Activated naive CD4-positive, alpha-beta T cell treated with anti-CD3 and anti-CD28 coated beads, Interleukin-2, amount 50 U/mL, for 24 hours (primary cell): ENCODE data around the gene DIAPH3.

Experiments
- H3K27ac Mint-ChIP-seq: one replicate; pipeline ENCODE4 v1.8.0; 2021; ENCODE audit warnings: mild to moderate bottlenecking, mixed read lengths
- H3K27me3 Mint-ChIP-seq: one replicate; pipeline ENCODE4 v1.8.0; 2021; ENCODE audit warnings: mixed read lengths
- H3K36me3 Mint-ChIP-seq: one replicate; pipeline ENCODE4 v1.8.0; 2021; ENCODE audit warnings: mixed read lengths
- H3K4me1 Mint-ChIP-seq: one replicate; pipeline ENCODE4 v1.8.0; 2021; ENCODE audit warnings: mixed read lengths
- H3K4me3 Mint-ChIP-seq: one replicate; pipeline ENCODE4 v1.8.0; 2021; ENCODE audit warnings: mild to moderate bottlenecking, mixed read lengths
- H3K9me3 Mint-ChIP-seq: one replicate; pipeline ENCODE4 v1.8.0; 2021; ENCODE audit warnings: mixed read lengths

The DIAPH3 gene

DNA sequence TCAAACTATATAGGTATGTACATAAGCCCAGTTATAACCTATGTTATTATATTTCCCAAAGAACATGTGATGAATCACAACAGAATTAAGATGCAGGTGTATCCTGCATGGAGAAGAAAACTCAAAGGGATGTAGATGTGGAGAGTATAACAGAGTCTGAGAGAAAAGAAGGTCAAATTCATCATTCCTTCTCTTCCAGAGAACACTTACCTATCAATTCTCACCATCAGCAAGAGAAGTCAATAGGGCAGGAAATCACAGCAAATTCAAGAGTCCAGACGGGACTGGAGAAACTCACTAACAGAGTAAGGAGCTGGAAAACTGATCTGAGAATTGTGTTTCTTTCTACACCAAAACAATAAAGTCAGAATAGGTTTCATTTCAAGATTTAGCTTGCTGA is 28.4 kb downstream of the DIAPH3 start:
- H3K27me3 Mint-ChIP-seq, result no peaks in the 10 kb centered on the region
- H3K36me3 Mint-ChIP-seq, result no peaks in the 10 kb centered on the region

DNA sequence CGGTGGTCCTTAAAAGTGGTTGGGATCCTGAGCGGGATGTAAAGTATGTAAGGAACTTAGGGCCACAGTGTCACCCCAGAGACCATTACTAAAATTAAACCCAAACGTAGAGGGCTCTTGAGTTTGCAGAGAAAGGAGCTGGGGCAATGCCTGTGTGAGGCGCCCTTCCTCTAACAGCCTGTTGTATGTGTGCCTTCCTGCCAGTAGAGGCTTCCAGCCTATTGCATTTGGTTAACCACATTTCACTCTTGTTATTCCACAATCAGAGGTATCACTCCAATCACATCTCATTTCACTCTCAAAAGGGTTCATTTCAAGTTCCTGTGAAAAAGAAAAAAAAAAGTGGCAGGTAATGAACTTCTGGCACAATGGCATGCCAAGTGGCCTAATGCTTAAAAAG is 29.4 kb downstream of the DIAPH3 start:
- Mint-ChIP-seq H3K27me3 (no peaks in the 10 kb centered on the region), H3K4me1 (peaks cover 5% of the 10 kb centered on the region), H3K36me3 (no peaks in the 10 kb centered on the region), H3K27ac (no peak overlapping the region), H3K4me3 (no peak overlapping the region), H3K9me3 (no peaks in the 10 kb centered on the region)

More for the DNA sequence above, 28.4 kb downstream of the DIAPH3 start:
- H3K27ac Mint-ChIP-seq, result no peak overlapping the region
- no peak overlapping the region for H3K4me3 Mint-ChIP-seq
- H3K9me3 Mint-ChIP-seq, result no peaks in the 10 kb centered on the region
- peaks cover 5% of the 10 kb centered on the region for H3K4me1 Mint-ChIP-seq

DNA sequence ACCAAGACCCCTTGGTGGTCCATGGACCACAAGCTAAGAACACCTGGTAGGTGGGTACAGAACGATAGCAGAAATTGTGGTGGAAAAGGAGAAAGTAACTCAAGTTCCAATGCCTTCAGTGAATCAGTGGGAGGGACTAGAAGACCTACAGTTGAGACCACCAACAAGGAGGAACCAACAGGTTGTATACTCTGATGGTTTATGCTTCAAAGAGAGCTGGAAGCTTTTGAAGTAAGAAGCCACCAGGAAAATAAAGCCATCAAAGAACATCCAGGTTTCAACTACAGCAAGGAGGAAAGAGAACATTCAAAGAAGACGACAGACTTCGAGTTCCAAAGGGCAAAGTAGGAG is 42.4 kb downstream of the DIAPH3 start:
- Mint-ChIP-seq H3K4me1 (no peaks in the 10 kb centered on the region), H3K4me3 (no peak overlapping the region), H3K27ac (no peak overlapping the region), H3K27me3 (no peaks in the 10 kb centered on the region), H3K36me3 (peaks cover 6% of the 10 kb centered on the region), H3K9me3 (peaks cover 16% of the 10 kb centered on the region)

DNA sequence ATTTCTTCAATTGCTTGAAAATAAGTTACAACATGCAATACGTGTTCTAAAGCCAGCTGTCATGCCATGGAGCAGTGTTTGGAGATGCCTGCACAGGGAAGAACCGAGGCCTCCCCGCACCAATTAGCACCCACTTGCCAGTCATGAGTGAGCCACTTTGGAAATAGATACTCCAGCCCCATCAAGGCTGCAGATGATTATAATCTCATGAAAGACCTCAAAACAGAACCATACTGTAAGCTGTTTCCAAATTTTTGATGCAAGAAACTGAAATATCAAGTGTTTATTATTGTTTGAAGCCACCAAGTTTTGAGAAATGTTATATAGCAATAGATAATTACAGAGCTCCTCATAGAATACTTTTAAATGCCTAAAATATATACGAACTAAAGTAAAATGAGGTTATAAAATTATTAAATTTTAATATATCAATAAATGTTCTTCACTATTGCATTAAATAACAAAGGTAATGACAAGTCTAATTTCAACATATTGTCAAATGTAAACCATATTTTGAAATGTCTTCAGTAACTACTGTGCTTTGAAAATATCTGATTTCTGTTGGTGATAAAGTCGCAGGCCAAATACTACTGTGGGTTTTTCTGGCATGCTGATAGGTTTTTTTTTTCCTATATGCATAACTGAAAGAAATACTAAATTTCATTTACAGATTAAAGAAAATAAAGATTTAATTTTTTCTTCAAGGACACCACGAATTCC is 43.0 kb downstream of the DIAPH3 start:
- Mint-ChIP-seq H3K4me1 (no peaks in the 10 kb centered on the region), H3K27ac (no peak overlapping the region), H3K27me3 (no peaks in the 10 kb centered on the region), H3K36me3 (peaks cover 3% of the 10 kb centered on the region), H3K9me3 (peaks cover 12% of the 10 kb centered on the region), H3K4me3 (no peak overlapping the region)

DNA sequence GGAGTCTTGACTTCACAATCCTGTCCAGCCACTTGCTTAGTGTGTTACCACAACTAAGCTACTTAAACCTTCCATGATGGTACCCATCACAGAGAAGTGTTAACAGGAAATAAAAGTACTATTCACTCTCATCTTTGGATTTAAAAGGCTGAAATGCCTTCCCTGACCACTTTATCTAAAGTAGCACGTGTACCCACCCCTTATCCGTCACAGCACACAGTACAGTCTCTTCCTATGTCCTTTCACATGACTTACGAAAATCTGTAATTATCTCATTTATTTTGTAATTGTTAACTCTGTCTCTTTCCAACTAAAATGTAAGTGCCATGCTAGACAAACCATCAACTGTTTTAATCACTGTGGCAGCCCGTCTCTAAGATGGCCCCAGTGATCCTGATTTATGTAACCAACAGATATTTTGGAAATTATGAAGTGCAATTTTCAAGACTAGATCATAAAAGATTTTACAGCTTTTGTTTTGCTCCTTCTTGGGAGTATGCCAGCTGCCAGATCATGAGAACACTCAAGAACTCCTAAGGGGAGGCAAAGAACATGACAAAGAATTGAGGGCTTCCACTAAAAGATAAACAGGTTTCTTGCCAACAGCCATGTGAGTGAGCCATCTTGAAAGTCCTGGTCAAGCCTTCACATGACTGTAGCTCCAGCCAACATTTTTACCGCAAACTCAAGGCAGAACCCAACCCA is 44.9 kb downstream of the DIAPH3 start:
- peaks cover 13% of the 10 kb centered on the region for H3K9me3 Mint-ChIP-seq
- no peaks in the 10 kb centered on the region for H3K27me3 Mint-ChIP-seq
- no peak overlapping the region for H3K27ac Mint-ChIP-seq
- no peaks in the 10 kb centered on the region for H3K4me1 Mint-ChIP-seq
- H3K4me3 Mint-ChIP-seq, result no peak overlapping the region
- H3K36me3 Mint-ChIP-seq, result no peaks in the 10 kb centered on the region

DNA sequence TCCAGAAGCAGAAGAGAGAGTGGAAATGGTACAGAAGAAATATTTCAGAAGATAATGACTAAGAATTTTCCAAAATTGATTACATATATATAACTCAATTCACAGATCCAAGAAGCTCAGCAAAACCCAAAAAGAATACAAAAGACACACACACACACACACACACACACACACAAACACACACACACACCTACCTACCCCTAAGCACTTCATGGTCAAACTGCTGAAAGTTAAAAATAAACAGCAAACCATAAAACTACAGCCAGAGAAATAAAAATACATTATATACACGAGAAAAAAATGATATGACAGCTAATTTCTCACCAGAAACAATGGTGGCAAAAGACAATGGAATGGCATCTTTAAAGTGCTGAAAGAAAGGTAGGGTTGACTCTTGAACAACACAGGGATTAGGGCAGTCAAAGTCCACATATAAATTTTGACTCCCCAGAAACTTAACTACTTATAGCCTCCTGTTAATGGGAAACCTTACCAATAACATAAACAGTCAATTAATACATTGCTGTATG is 49.2 kb downstream of the DIAPH3 start:
- Mint-ChIP-seq H3K36me3 (no peaks in the 10 kb centered on the region), H3K4me1 (no peaks in the 10 kb centered on the region), H3K4me3 (no peak overlapping the region), H3K27ac (no peak overlapping the region), H3K27me3 (no peaks in the 10 kb centered on the region), H3K9me3 (peaks cover 20% of the 10 kb centered on the region)

DNA sequence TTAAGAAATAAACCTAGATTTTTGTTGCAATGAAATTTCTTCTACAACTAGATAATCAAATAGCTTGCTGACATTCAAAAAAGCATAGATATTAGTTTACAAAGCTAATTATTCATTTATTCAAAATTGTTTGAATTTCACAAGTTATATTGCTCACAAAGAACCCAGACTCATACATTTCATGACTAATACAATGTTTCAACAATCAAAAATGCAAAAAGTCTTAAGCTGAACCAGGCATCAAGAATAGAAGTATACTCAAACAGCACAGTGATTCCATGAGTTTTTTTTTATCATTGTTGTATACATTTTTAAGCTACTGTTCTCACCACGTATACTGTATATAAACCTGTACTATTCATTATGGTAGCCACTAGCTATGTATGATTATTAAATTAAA is 51.0 kb downstream of the DIAPH3 start:
- Mint-ChIP-seq H3K27me3 (no peaks in the 10 kb centered on the region), H3K36me3 (no peaks in the 10 kb centered on the region), H3K27ac (no peak overlapping the region), H3K9me3 (peaks cover 12% of the 10 kb centered on the region), H3K4me3 (no peak overlapping the region), H3K4me1 (no peaks in the 10 kb centered on the region)

DNA sequence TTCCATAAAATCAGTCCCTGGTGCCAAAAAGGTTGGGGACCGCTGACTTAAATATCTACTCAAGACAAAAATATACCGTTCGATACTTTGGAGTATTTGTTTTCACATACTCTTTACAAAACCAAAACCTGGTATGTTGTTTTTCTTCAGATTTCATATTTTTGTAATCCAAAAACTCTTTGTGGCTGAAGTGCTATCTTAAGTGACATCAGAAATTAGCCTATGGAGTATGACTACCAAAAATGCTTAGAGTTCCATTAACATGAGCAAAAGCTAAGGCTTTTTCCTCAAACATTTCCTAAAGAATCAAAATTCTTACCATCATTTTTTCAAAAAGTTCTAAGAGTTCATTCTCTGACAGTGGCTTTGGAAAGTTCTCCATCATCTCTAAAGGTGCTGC is 52.0 kb downstream of the DIAPH3 start:
- no peak overlapping the region for H3K4me3 Mint-ChIP-seq

DNA sequence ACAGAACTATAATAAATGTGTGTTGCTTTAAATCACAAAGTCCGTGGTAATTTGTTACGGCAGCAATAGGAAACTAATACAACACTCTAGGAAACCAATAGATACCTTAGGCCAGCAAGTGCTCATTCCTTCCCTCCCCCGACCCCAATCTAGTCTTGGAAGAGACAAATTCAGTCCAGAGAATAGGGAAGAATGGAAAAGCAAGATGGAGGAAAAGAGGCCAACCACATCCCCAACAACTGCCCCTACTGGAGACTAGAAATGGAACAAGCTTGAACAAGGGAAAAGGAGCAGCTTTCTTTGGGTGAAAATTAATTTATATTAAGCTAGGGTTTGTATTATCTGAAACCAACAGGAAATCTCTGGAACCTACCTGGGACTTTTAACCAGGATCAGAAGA is 54.4 kb downstream of the DIAPH3 start:
- Mint-ChIP-seq H3K9me3 (peaks cover 11% of the 10 kb centered on the region), H3K27me3 (no peaks in the 10 kb centered on the region), H3K4me3 (no peak overlapping the region), H3K36me3 (no peaks in the 10 kb centered on the region), H3K27ac (no peak overlapping the region), H3K4me1 (no peaks in the 10 kb centered on the region)

More for the DNA sequence above, 52.0 kb downstream of the DIAPH3 start:
- Mint-ChIP-seq H3K27me3 (no peaks in the 10 kb centered on the region), H3K4me1 (no peaks in the 10 kb centered on the region), H3K9me3 (peaks cover 12% of the 10 kb centered on the region), H3K27ac (no peak overlapping the region), H3K36me3 (no peaks in the 10 kb centered on the region)

DNA sequence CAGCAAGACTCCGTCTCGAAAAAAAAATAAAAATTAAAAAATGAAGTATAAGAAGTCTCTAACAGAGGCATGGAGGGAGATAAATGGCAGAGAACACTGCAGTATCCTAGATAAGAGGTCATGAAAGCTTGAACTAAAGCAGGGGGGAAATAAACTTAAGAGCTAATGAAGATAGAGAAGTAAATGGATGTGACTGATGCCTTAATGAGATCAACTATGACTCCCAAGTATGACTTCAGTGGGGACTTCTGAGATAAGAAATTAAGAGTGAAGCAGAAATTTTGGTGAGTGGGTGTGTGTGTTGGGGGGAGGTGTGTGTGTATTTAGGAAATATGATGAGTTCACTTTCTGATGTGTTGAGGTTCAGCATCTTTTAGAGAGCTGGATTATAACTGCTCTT is 55.1 kb downstream of the DIAPH3 start:
- no peaks in the 10 kb centered on the region for H3K27me3 Mint-ChIP-seq
- H3K36me3 Mint-ChIP-seq, result no peaks in the 10 kb centered on the region
- peaks cover 4% of the 10 kb centered on the region for H3K9me3 Mint-ChIP-seq
- no peak overlapping the region for H3K4me3 Mint-ChIP-seq
- H3K4me1 Mint-ChIP-seq, result no peaks in the 10 kb centered on the region
- H3K27ac Mint-ChIP-seq, result no peak overlapping the region

DNA sequence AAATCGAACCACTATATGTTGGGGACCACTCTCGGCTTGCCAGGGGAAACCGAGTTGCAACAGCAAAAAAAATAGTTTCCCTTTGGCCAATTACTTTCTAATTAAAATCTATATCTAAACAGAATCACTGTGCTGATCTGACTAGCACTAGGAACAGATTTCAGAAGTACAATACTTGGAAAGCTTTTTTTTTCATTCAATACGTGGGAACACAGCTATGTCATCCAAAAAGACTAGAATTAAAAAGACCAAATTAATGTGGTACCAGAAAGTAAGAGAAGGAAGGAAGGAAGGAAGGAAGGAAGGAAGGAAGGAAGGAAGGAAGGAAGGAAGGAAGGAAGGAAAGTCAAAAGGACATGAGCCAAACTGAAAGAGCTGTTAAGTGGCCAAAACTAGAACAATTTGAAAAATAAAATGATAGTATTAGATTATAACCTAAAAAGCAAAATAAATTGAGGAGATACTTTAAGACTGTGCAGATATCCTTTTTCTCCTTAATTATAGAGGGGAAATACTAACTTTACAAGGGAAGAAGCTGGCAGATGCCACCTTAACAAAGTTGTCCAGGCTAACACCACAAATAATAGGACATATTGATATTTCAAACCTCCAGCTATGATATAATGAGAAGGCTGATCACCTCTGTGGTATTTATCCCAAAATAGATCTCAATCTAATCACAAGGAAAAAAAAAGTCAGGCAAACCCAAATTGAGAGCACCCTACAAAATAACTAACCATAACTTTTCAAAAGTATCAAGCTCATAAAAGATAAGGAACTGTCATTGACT is 63.9 kb downstream of the DIAPH3 start:
- Mint-ChIP-seq H3K9me3 (no peaks in the 10 kb centered on the region), H3K4me3 (no peak overlapping the region), H3K27ac (no peak overlapping the region), H3K36me3 (no peaks in the 10 kb centered on the region), H3K4me1 (no peaks in the 10 kb centered on the region), H3K27me3 (no peaks in the 10 kb centered on the region)

DNA sequence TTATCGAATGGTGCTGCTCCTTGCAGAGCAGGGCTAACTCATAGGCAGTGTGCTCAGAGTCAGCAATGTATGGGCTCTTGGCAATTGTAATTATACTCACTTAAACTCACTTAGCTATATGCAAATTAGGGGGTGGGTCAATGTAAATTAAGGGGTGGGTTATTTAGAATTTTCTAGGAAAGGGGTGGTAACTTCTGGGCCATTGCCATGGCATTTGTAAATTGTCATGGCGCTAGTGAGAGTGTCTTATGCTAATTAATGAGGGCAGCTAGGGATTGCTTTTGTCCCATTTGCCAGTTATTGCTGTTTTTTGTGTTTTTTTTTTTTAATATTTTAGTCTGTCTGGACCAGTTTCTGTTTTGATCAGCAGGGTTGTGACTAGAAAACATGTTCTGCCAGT is 68.4 kb downstream of the DIAPH3 start:
- Mint-ChIP-seq H3K27ac (no peak overlapping the region), H3K9me3 (no peaks in the 10 kb centered on the region), H3K4me3 (no peak overlapping the region), H3K4me1 (no peaks in the 10 kb centered on the region), H3K36me3 (no peaks in the 10 kb centered on the region), H3K27me3 (no peaks in the 10 kb centered on the region)

DNA sequence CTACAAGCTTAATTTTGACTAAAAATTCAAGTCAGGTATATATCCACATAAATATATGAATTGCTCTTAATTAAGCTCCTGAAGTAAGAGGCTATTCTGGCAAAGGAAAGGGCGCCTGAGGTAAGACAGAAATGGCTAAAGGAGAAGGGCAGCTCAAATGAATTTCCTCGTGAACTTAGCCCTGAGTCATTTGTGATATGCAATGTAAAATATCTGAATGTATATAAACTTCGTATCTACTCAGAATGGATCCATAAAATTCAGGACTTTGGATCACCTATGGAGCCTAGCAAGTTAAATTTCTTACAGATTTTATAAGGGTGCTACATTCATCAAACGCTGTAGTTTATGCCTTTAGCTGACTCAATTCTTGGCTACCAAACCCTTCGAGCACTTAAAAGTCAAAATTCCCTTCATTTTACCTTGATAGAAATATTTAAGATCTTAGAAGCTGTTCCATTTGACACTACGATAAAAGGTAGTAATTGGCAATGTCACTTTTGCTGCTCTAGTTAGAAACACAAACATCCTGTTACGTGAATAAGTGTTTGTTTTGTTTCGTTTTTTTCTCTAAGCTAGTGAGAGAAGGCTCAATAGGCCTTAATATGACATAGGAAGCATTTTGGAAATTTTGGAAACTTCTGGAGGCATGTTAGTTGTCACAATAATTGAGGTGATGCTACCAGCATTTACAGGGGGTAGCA is 69.2 kb downstream of the DIAPH3 start:
- Mint-ChIP-seq H3K9me3 (no peaks in the 10 kb centered on the region), H3K4me1 (no peaks in the 10 kb centered on the region), H3K4me3 (no peak overlapping the region), H3K27me3 (no peaks in the 10 kb centered on the region), H3K36me3 (no peaks in the 10 kb centered on the region), H3K27ac (no peak overlapping the region)

DNA sequence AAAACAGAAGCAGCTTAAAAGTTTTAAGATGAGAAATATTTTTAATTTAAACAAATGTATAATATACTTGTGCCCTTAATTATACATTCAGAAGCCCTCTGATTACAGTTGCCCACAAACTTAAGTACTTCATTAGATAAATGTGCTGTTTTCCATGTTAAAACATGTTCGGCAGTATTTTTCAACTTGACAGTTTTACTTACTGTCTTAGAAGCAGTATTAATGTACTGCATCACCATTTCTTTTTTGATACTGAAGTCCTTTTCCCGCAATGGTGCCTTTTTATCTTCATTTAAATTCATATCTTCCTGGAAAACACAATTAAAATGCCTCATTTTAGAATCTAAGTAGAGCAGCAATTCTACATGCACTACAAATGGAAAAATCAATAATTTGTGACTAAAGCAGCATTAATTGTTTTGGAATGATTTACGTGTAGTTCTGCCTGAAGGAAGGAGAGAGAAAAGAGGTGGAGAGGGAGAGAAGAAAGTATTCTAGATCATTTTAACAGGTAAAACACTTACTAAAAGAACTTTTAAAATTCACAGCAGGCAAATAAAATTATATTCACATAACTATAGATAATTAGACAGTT is 70.2 kb downstream of the DIAPH3 start:
- Mint-ChIP-seq H3K27ac (no peak overlapping the region), H3K4me3 (no peak overlapping the region), H3K4me1 (no peaks in the 10 kb centered on the region), H3K36me3 (no peaks in the 10 kb centered on the region), H3K27me3 (no peaks in the 10 kb centered on the region), H3K9me3 (no peaks in the 10 kb centered on the region)

DNA sequence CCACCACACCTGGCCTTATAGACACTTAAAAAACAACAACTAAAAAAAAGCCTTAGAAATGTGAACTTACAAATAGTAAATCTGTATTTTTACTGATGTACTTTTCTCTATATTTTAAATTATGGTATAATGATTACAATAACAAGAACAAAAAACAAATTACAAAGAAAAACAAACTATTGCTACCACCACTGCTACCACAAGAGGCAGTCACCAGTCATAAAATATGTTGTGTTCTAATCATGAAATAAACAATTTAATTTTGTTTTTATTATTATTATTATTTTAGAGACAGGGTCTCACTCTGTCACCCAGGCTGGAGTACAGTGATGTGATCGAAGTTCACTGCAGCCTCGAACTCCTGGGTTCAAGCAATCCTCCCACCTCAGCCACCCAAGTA is 72.2 kb downstream of the DIAPH3 start:
- H3K36me3 Mint-ChIP-seq, result no peaks in the 10 kb centered on the region
- no peaks in the 10 kb centered on the region for H3K27me3 Mint-ChIP-seq
- H3K4me1 Mint-ChIP-seq, result no peaks in the 10 kb centered on the region
- no peak overlapping the region for H3K27ac Mint-ChIP-seq
- H3K9me3 Mint-ChIP-seq, result no peaks in the 10 kb centered on the region
- no peak overlapping the region for H3K4me3 Mint-ChIP-seq
